GM23248 (cell line): ENCODE measurements around the gene FBXO15.

Experiments
- EZH2 ChIP-seq: fragments of 200-600 bp; sonication (generic); IDR thresholded peaks from 2 replicates; pipeline ENCODE4 v1.6.1; 2018; ENCODE audit warnings: antibody characterized with exemption, mild to moderate bottlenecking; ENCODE audit not compliant: insufficient read depth, poor library complexity, severe bottlenecking
- EZH2phosphoT487 ChIP-seq: fragments of 200-600 bp; sonication (generic); IDR thresholded peaks from 2 replicates; pipeline ENCODE4 v1.6.1; 2018; ENCODE audit warnings: antibody characterized with exemption, moderate library complexity, mild to moderate bottlenecking, low read depth; ENCODE audit not compliant: insufficient read depth

GRCh38 chr18:74153793-74154192, 6.2 kb upstream of the FBXO15 start:
- TF ChIP-seq EZH2 = no peak
- no peak for TF ChIP-seq EZH2phosphoT487
